Right kidney (tissue), 1 donor: ENCODE measurements around the gene SNX32.
A peak's percentile ranks its signal among the peaks of the same experiment; 100 is the strongest.
"Not testable (repeated sequence)": the region's sequence is repeated elsewhere in the genome, so short reads cannot be mapped to it uniquely, and the experiment has no call there.

Source experiments
- DNase-seq: peaks from one replicate; pipeline ENCODE4 v3.0.0-alpha.2; 2016

SNX32 gene

DNA sequence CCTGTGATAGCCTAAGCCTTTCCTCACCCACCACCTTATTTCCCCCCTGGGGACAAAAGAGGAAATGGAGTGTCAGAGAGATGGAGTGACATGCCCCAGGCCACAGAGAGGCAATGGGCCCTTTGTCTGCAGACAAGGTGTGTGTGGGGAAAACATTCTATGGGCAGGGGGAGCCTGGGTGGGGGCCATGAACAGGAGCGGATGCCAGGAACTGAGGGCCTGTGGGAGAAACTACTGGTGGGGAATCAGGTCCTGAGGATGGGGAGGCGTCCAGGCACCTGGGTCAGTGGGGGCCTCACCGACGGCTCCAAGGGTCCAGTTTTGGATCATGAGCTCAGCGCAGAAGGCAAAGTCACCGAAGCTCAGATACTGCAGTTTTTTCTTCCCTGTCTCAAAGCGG lies 51.5 kb downstream of the SNX32 start:
- no peak for DNase-seq

DNA sequence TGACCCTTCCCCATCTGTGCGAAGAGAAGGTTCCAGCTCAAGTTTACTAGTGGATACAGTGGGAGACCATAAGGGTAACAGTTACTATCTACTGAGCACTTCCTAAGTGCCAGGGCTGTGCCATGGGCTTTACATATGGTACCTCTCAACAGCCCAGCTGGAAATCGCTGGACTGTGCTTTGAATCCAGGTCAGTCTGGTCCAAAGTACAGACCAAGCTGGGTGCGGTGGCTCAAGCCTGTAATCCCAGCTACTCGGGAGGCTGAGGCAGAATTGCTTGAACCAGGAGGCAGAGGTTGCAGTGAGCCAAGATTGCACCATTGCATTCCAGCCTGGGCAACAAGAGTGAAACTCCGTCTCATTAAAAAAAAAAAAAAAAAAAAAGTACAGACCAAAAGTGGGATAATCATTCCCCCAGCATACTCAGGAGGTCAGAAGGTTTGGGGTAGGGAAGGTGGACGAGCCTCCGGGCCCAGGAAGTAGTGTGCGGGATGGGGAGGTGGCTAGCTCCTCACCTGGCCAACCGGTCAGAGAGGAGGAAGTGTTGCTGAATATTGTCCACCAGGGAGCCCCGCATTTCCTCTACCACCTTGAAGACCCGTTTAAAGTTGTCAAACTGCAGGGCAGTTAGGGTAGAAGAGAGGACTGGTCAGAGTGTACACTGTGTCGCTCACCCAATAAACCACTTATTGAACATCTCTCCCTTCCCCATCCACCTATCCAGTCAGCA lies 52.2 kb downstream of the SNX32 start:
- no peak for DNase-seq

DNA sequence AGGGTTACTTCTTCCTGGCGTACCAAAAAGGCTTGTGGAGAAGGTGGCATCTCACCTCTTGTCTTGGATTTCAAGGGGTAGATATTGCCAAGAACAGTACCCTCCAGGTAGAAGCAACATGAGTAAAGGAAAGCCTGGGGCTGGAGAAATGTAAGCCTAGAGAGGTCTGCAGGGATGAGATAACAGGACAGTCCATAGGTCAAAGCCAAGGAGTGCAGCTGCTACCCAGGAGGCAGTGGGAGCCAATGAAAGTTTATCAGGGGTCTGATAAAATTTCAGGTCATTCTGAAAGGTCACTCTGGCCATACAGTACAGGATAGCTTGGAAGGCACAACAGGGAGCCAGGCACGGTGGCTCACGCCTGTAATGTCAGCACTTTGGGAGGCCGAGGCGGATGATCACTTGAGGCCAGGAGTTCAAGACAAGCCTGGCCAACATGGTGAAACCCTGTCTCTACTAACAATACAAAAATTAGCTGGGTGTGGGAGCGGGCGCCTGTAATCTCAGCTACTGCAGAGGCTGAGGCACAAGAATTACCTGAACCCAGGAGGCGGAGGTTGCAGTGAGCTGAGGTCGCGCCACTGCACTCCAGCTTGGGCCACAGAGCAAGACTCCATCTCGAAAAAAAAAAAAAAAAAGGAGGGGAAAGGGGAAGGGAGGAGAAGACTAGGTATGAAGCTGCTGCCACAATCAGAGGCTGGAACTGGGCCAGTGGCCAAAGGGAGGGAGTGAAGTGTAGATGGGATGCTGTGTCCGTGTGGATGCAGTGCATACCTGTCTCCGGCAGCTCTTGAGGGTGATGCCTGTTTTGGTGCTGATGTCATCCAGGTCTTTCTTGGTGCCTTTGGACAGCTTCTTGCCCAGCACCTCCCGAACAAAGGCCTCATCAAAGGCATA lies 53.3 kb downstream of the SNX32 start:
- no peak for DNase-seq

DNA sequence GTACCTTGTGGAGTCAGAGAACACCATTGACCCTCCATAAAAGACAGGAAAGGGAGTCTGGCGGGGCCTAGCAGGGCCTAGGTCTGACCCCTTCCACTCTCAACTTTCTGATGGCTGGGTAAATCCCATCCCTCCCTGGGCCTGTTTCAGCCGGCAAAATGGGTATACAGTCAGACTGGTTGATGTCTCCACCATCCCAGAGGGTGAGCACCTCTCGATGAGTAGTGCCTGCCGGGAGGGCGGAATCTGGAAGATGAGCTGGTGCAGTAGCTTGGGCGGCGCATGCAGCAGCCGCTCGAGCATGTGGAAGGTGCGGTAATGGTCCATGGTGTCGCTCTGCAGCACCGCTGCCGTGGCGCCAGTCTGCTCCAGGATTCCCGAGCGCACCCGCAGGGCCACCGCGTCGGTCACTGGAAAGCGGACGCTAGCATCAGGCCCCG lies 54.0 kb downstream of the SNX32 start:
- no peak for DNase-seq

DNA sequence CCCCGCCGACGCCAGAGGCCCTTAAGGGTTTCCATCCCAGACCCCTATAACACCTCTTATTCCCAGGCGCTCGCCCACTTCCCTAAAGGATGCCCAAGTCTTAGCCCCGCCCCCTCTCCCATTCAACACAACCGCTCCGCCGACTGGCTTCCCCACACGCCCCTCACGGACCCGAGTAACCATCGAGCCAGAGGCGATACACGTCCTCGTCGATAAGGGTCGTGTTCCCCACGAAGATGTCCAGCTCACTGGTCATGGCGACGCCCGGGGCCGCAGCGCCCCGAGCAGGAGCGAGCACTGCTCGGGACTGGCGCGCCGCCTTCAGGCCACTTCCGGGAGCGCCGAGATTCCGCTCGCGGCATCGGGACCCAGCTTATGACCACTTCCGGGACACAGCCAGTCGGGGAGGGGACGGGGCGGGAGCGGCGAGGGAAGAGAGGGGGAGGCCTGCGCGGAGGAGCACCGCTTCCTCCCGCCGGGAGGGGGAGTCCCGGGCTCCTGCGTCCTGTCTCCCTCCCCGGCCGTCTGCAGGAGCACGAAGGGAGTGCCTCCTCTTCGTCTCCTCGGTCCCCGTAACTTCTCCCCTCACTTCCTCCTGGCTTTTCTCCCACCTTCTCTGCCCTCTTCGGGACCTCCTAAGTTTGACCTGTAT lies 54.5 kb downstream of the SNX32 start, which contains the start of gene FIBP:
FIBP (minus strand) TSS at position 309 of the 652 bp plus-strand sequence; CDS start at position 256, 53 bp downstream.
- peak; percentile 95 for DNase-seq

DNA sequence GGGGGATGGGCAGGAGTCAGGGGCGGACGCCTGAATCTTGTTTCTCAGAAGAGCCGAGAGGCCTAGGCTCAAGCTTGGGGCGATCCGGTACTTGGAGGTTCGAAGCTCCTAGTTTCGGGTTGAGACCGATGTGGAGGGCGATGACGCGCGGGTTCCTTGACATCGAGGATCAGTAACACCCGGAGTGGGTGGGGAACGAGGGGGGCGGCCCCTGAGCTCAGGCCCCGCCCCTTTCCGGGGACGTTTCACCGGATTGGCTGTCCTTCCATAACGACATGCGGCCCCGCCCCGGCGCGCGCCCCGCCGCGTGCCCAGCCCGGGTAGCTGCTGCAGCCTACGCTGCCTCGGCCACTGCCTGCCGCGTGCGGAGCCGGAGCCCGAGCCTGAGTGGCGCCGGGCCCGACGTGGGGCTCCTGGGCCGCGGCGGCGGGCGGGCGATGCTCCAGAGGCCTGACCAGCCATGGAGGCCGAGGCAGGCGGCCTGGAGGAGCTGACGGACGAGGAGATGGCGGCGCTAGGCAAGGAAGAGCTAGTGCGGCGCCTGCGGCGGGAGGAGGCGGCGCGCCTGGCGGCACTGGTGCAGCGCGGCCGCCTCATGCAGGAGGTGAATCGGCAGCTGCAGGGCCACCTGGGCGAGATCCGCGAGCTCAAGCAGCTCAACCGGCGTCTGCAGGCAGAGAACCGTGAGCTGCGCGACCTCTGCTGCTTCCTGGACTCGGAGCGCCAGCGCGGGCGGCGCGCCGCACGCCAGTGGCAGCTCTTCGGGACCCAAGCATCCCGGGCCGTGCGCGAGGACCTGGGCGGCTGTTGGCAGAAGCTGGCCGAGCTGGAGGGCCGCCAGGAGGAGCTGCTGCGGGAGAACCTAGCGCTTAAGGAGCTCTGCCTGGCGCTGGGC lies 56.8 kb downstream of the SNX32 start, which contains the start of gene CCDC85B:
CCDC85B (plus strand) TSS at position 350 of the 895 bp plus-strand sequence; CDS start at position 461, 111 bp downstream.
- peak; percentile 99 for DNase-seq

DNA sequence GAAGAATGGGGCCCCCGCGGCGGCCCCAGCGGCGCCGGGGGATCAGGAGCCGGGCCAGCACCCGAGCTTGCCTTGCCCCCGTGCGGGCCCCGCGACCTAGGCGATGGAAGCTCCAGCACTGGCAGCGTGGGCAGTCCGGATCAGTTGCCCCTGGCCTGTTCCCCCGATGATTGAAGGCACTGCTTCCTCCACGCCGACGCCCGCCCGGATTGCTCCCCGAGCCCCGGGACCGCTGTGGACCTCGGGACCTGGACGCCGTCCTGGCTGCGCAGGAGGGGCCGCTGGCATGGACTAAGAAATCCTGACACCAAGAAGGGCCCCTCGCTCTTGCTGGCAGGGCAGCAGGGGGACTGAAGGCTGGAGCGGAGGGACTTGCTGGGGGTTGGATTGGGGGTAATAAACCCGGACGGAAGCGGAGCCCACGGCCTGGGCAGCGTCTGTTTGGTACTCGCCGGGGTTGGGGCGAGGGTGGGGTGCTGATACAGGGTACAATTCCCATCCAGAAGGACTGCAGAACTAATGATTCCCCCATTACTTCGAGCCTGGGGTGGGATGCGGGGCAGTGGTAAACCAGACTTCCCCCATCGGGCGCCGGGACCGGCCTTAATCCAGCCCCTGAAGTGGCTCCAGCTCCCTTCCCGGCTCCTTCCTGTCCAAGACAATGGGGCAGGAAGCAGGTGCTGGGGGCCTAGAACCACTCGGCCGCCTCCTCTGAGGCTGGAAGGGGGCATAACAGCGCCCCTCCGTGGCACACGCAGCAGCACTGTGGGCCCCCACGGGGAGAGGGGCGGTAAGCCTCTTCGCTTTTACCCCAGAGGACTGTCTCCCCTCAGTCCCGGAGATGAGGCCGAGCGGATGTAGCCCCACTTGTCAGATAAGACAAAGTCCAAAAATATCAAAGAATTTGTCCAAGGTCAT lies 57.7 kb downstream of the SNX32 start:
- peak; percentile 35 for DNase-seq

DNA sequence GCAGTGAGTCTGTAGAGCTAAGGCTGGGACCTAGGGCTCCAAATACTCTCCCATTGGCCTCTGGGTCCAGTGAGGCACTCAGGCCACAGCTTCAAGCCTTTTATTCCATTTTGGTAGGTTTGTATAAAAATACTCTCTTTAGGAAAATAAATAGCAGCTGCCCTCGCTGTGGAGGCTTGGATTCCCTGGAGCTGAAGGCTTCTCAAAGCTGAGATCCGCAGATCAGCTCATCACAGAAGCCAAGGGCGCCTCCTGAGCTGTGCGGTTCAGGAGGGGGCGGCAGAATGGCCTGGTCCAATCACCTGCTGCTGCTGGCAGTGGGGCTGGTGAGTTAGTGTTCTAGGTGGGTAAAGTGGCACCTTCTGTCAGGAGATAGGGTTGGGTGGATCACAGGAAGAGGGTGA lies 58.4 kb downstream of the SNX32 start:
- not testable (repeated sequence) for DNase-seq

DNA sequence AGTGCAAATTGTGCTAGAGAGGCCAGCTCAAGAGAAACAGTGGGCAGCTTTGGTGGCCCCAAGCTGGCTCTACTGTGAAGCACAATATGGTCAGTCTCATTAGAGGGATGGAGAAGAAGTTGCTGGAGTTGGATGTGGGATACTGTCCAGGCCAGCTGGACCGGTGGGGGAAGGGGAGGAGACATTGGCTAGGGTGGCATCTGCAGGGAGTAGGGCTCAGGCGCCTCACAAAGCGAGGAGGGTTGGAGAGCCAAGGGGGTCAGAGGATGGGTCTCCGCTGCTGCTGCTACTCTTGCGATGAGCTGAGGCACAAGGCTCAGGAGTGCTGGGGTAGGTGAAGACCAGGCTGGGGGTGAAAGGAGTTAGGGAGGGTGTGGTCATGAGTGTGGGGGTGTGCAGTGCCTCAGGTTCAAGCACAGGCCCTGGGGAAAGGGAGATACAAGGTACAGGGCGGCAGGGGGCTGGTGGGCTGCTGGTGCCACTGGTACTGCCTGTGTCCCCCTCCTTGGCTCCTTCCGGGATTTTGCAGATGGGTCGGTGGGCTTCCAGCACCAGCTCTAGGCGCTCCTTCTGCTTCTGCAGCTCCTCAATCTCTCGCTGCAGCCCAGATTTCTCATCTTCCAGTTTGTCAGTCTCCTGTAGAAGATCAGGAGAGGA lies 59.0 kb downstream of the SNX32 start:
- no peak for DNase-seq

DNA sequence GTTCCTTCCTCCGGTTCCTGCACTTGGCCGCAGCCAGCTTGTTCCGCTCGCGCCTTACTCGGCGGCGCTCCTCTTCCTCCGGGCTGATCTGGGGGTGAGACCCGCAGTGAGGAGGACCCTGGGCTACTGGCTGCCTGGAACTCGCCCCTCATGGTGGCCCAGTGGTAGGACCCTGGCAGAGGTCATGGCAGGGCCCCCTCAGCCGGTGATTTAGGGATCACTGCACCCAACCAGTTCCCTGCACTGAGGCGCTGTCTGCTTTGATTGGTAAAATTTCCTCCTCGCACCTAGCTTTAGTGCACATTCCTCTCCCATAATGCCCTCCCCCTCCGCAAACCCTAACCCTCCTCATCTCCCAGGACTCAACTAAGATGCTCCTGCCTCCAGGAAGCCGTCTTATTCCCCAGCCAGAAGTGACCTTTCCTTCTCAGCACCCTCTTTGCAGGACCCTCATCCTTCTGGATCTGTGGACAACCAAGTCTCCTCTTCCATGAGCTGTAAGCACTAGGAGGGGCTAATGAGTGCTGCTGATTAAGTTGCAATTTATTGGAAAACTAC lies 60.4 kb downstream of the SNX32 start:
- no peak for DNase-seq

DNA sequence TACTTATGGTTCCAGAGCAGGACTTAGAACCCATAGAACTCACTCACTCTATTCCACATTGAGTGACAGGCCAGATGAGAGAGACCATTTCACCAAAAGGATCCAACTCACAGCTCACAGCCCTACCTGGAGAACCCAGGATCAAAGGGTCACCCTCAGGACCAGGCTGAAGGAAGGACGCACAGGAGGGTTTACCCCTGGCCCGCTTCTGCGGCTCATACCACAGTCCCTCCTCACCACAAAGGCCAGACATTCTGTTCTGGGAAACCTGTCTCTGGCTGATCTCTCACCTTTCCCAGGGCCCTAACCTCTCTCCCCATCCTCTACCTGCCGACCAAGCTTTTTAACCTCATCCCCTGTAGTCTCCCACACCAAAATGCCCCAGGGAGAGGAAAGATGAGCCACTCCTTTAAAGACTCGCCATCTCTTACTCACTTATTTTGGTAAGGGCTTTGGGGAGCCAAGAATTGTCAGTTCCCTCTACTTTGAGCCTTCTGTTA lies 61.8 kb downstream of the SNX32 start:
- DNase-seq, result no peak

DNA sequence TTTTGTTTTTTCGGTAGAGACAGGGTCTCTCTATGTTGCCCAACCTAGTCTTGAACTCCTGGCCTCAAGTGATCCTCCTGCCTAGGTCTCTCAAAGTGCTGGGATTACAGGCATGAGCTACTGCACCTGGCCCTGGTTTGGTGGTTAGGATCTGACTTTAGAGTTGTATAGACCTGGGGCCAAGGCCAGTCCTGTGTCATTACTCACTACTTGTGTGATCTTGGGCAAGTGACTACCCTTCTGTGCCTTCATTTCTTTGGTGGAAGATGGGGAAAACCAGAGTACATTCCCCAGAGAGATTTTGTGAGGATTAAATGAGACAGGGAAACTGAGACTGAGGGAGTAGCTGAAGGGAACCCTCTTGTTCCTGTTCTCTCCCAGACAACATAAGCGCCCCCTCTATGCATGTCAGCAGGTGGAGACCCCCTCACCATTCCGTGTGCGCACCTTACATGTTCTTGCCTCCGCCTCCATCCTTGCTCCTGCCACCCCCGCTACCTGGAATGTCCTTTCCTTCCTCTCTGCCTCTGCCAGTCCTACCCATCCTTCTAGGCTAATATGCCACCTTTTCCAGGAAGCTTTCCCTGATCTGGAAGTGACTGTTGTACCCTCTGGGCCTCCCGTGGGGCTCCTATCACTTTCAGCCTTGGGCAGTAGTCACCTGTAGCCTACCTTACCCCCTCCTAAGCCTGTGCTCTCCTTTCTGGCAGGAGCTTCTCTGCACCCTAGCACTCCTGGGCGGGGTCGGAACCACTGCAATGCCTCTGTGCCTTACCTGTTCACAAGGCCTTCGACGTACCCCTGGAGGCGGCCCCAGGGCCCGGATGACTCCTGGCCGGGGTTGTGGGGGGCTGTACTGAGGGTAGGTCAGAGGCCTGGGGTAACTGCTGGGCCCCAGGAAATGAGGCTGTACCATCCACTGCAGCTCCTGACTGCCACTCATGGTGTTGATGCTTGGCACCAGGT lies 62.6 kb downstream of the SNX32 start:
- DNase-seq, result no peak

DNA sequence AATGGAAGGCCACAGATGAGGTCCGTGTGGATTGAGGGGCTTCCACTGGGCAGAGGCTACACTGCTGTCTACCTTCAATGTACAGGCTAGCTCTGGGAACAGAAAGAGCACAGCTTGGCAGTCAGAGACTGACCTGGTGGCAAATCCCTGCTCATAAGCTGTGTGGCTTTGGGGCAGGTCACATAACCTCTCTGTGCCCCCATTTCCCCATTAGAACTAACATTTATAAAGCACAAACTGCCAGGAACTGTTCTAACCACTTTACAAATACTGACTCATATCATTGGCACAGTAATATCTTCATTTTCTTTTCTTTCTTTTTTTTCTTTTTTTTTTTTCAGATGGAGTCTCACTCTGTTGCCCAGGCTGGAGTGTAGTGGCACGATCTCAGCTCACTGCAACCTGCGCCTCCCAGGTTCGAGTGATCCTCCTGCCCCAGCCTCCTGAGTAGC lies 63.3 kb downstream of the SNX32 start:
- no peak for DNase-seq

DNA sequence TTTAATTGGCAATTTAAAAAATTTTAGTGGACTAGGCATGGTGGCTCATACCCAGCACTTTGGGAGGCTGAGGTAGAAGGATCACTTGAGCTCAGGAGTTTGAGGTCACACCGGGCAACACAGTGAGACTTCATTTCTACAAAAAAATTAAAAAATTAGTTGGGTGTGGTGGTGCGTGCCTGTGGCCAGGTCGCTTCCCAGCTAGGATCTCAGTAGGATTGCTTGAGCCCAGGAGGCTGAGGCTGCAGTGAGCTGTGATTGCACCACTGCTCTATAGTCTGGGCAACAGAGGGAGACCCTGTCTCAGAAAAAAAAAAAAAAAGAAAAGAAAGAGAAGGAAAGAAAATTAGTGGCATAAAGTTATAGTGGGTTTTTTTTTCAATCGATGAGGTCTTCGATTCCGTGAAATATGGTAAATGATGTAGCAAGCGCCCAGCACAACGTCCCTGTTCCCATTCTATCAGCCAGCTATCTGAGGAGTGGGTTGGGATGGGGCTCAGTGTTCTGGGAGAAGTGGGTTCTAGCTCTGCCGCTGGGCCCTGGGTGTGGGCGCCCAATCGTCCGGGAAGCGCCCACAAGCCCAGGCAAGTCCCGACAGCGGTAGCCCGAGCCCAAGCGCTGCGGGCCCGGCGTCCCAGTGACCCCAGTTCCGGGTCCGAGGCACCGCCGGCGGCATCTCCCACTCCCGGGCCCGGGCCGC lies 65.0 kb downstream of the SNX32 start:
- no peak for DNase-seq

DNA sequence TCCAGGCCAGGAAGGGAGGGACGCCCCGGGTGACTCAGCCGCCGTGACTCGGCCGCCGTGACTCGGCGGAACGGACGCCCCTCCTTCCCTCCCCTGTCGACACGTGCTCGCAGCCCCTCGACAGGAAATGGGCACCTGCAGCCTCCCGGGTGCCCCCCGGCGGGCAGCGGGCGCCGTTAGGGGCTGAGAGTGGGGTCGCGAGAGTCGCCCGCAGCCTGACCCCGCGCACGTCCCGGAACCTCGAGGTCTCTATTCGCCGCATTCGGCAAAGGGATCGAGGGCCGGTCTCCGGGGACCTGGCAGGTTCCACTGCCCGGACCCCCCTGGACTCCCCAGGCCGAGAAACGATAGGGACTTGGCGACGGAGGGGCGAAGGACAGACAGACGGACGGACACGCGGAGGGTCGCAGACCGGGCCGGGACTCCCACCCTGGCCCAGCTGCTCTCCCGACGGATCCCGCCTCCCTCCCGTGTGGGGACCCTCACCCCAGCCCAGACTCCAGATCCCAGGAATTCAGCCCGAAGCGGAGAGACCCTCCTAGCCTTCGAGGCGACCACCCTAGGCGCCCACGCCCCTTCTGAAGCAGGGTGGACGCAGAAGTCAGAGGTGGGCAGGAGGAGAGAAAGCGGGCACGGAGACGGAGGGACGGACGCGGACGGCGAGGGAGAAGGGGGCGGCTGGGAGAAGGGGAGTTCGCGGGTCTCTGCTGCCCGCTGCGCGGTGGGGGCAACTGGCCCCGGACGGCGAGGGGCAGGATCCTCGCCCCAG lies 65.8 kb downstream of the SNX32 start:
- DNase-seq, result peak; percentile 49

DNA sequence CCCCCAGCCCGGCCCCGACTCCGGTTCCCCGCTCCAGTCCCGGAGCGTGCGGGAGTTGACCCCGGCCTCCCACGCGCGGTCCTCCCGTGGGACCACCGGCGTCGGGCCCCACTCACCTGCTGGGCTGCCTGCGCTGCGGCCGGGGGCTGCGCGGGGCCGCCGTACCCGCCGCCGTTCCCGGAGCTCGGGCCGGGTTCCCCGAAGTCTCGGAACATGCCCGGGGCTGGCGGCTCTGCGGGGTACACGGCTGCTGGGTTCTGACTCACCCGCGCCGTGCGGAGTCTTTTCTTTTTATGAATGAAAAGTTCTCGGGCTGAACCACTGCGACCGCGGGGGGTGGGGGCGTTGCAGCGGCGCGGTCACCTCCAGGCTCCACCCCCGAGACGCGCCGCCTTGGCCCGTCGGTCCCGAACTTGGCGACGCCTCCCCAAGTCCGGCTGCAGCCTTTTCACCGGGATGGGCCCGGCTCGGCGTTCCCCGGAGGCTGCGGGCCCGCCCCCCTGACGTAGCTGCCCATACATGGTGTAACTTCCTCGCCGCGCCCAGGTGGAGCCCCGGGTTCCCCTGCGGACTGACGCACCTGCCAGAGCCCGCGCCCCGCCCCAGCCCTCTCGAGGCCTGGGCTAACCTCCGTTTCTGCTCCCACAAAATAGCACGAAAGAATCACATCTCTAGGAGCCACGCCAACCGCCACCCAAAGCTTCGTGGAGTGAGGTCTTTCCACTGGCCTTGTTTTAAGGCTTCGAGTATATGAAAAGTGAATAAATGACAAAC lies 66.5 kb downstream of the SNX32 start, which contains the start of gene FOSL1:
FOSL1 (minus strand) TSS at position 264 of the 774 bp plus-strand sequence; CDS start at position 215, 49 bp downstream.
- peak; percentile 71 for DNase-seq
